ENCODE results near the gene NUP107. TPM values are rescaled to one million over a fixed set of nuclear protein-coding genes. Genes with fewer than 3 reads are reported as not detected.

Gene NUP107
- total RNA-seq, 1 donor from 2014 or later: 30.2 TPM

DNA sequence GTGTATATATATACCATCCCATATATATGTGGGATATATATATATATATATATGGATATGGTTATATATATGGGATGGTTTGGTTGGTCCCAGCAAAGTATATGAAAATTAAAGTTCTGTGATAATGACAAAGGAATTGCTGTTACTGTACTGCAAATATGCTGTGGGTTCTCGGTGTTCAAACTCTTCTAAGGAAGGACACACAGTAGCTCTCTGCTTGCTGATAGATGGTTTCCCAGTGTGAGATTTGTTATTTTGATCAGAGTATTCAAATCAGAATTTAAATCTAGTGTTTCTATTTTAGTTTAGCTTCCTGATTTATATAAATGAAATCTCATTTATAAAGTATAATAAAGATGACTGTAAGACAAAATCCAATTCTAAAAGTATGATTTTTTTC is 78.9 kb downstream of the NUP107 start:
- Histone ChIP-seq H3K27ac (no peak overlapping the region), H3K9me3 (no peaks in the 10 kb centered on the region), H3K36me3 (peaks cover 52% of the 10 kb centered on the region), H3K4me1 (no peaks in the 10 kb centered on the region), H3K4me3 (no peak overlapping the region), H3K27me3 (ENCODE audit: low read depth) (no peaks in the 10 kb centered on the region)
- intact Hi-C loops (cut with DNase I): no loop called here
- DNase-seq (no peak), ATAC-seq (no peak)
- TF ChIP-seq CTCF (IDR thresholded peaks at IDR 0.05): no peak

GRCh38 chr12:68766646-68767045 is 79.9 kb downstream of the NUP107 start:
- no peak overlapping the region for H3K27ac ChIP-seq
- ATAC-seq (no peak), DNase-seq (no peak)
- no peaks in the 10 kb centered on the region for H3K27me3 ChIP-seq (ENCODE audit: low read depth)
- intact Hi-C loops (cut with DNase I): no loop called here
- no peaks in the 10 kb centered on the region for H3K9me3 ChIP-seq
- H3K4me1 ChIP-seq: no peaks in the 10 kb centered on the region
- no peak for TF ChIP-seq CTCF (IDR thresholded peaks at IDR 0.05)
- H3K4me3 ChIP-seq: no peak overlapping the region
- peaks cover 43% of the 10 kb centered on the region for H3K36me3 ChIP-seq

DNA sequence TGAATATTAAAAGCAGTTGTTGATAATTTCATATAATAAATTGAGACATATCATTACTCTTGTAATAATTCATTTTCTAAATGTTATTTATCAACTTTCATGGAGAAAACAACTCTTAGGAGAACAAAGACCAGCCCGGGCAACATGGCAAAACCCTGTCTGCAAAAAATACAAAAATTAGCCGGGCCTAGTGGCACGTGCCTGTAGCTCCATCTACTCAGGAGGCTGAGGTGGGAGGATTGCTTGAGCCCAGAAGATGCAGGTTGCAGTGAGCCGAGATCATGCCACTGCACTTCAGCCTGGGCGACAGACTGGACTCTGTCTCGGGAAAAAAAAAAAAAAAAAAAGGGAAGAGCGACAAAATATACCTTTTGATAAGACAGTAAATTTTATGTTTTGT is 80.4 kb downstream of the NUP107 start:
- DNase-seq: no peak
- no peak for ATAC-seq
- H3K4me3 ChIP-seq: no peak overlapping the region
- no peaks in the 10 kb centered on the region for H3K4me1 ChIP-seq
- intact Hi-C loops (cut with DNase I): no loop called here
- H3K27me3 ChIP-seq (ENCODE audit: low read depth): no peaks in the 10 kb centered on the region
- TF ChIP-seq CTCF (IDR thresholded peaks at IDR 0.05): no peak
- no peak overlapping the region for H3K27ac ChIP-seq
- no peaks in the 10 kb centered on the region for H3K9me3 ChIP-seq
- peaks cover 42% of the 10 kb centered on the region for H3K36me3 ChIP-seq

GRCh38 chr12:68768431-68768939 is 81.7 kb downstream of the NUP107 start:
- H3K36me3 ChIP-seq: peaks cover 31% of the 10 kb centered on the region
- H3K9me3 ChIP-seq: no peaks in the 10 kb centered on the region
- ATAC-seq (no peak), DNase-seq (no peak)
- intact Hi-C loops (cut with DNase I): no loop called here
- H3K4me3 ChIP-seq: no peak overlapping the region
- no peaks in the 10 kb centered on the region for H3K27me3 ChIP-seq (ENCODE audit: low read depth)
- no peak for TF ChIP-seq CTCF (IDR thresholded peaks at IDR 0.05)
- no peak overlapping the region for H3K27ac ChIP-seq
- no peaks in the 10 kb centered on the region for H3K4me1 ChIP-seq

DNA sequence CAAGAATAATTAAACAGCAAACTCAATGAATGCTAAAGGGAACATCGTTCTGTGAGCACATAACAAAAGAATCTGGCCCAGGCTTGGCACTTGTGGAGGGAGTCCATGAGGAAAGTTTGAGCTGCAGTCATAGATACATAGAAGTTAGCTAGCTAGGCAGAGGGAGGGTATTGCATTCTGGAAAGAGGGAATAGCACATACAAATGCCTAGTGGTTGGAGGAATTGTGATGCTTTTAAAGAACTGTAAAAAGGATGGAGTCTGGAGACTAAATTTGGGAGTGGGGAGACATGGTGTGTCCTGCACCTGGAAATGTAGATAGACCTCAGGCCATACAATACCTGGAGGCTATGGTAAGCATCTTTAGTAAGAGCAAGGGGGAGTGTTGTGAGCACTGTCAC is 83.2 kb downstream of the NUP107 start:
- peaks cover 23% of the 10 kb centered on the region for H3K36me3 ChIP-seq
- no peaks in the 10 kb centered on the region for H3K27me3 ChIP-seq (ENCODE audit: low read depth)
- no peak for ATAC-seq
- no peak for DNase-seq
- no peak overlapping the region for H3K27ac ChIP-seq
- no peak overlapping the region for H3K4me3 ChIP-seq
- intact Hi-C loops (cut with DNase I): no loop called here
- H3K9me3 ChIP-seq: no peaks in the 10 kb centered on the region
- H3K4me1 ChIP-seq: no peaks in the 10 kb centered on the region
- TF ChIP-seq CTCF (IDR thresholded peaks at IDR 0.05): no peak

Measured in lower lobe of right lung (tissue), 2 donors.